Measurements from ENCODE around the gene HEMK1. TPM values are rescaled to one million over a fixed set of nuclear protein-coding genes. Genes with fewer than 3 reads are reported as not detected.

Gene HEMK1
- total RNA-seq, 2 donors from 2014 or later: 5.4 to 12.7 TPM

DNA sequence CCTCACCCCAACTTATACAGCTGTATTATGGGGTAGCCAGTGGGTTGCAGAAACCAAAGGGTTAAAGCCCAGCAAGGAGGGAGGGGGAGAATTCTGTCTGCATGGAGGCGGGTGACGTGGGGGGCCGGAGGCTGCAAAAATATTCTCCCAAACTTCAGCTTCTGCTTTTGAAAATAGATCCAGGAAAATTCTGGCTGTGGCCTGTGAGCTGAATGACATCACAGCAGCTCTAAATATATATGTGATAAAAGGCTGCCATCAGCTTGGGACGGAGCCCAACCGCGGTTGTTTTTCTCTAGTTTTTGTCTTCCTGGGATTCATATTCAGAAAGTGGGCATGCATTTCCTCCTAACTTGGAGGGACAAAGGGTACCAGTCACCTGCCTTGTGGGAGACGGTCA is 75.2 kb downstream of the HEMK1 start:
- DNase-seq (ENCODE audit: low spot score) (no peak), ATAC-seq (ENCODE audit: insufficient number of reproducible peaks, low FRiP score, low read depth) (no peak)
- H3K27ac ChIP-seq: no peak overlapping the region
- TF ChIP-seq, protein P1, sequence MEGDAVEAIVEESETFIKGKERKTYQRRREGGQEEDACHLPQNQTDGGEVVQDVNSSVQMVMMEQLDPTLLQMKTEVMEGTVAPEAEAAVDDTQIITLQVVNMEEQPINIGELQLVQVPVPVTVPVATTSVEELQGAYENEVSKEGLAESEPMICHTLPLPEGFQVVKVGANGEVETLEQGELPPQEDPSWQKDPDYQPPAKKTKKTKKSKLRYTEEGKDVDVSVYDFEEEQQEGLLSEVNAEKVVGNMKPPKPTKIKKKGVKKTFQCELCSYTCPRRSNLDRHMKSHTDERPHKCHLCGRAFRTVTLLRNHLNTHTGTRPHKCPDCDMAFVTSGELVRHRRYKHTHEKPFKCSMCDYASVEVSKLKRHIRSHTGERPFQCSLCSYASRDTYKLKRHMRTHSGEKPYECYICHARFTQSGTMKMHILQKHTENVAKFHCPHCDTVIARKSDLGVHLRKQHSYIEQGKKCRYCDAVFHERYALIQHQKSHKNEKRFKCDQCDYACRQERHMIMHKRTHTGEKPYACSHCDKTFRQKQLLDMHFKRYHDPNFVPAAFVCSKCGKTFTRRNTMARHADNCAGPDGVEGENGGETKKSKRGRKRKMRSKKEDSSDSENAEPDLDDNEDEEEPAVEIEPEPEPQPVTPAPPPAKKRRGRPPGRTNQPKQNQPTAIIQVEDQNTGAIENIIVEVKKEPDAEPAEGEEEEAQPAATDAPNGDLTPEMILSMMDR (IDR thresholded peaks at IDR 0.05): no peak
- H3K9me3 ChIP-seq: no peaks in the 10 kb centered on the region
- peaks cover 0 to 25% of the 10 kb centered on the region in 2 donors for H3K4me1 ChIP-seq (ENCODE audit: control insufficient read depth in 1 of 2, low read depth in 2 of 2)
- peaks cover 12% of the 10 kb centered on the region for H3K36me3 ChIP-seq
- no peak overlapping the region for H3K4me3 ChIP-seq
- no peaks in the 10 kb centered on the region for H3K27me3 ChIP-seq (replicated peaks; ENCODE audit: insufficient read depth)

- H3K9me3 ChIP-seq: no peaks in the 10 kb centered on the region
- H3K4me3 ChIP-seq: no peak overlapping the region
- no peak overlapping the region for H3K27ac ChIP-seq
- H3K36me3 ChIP-seq: peaks cover 12% of the 10 kb centered on the region
- peaks cover 0 to 27% of the 10 kb centered on the region in 2 donors for H3K4me1 ChIP-seq (ENCODE audit: control insufficient read depth in 1 of 2, low read depth in 2 of 2)
- ATAC-seq (ENCODE audit: insufficient number of reproducible peaks, low FRiP score, low read depth) (no peak), DNase-seq (ENCODE audit: low spot score) (no peak)
- no peaks in the 10 kb centered on the region for H3K27me3 ChIP-seq (replicated peaks; ENCODE audit: insufficient read depth)
- TF ChIP-seq, protein P1 (IDR thresholded peaks at IDR 0.05): no peak
Measured at GRCh38 chr3:50645378-50645777, 76.1 kb downstream of the HEMK1 start.

Other genes with a start within 250 kb of the HEMK1 start
- gene HYAL2, start 246.8 kb upstream of the HEMK1 start, total RNA-seq: 10 to 100 TPM; 86.5 to 87.5 TPM
- 10 to 100 TPM; 12.6 to 19.4 TPM for gene TUSC2, start 241.3 kb upstream of the HEMK1 start, total RNA-seq
- gene RASSF1, start 228.7 kb upstream of the HEMK1 start, total RNA-seq: 10 to 100 TPM; 45.2 to 72.2 TPM
- not detected for gene ZMYND10, start 223.8 kb upstream of the HEMK1 start, total RNA-seq
- gene NPRL2, start 218.7 kb upstream of the HEMK1 start, total RNA-seq: 10 to 100 TPM; 15.4 to 21.0 TPM
- gene CYB561D2, start 218.7 kb upstream of the HEMK1 start, total RNA-seq: 10 to 100 TPM; 22.5 to 29.4 TPM
- 10 to 100 TPM; 55.0 to 57.7 TPM for gene TMEM115, start 210.0 kb upstream of the HEMK1 start, total RNA-seq
- 1 to 10 TPM; 2.3 to 4.2 TPM for gene CACNA2D2, start 65.9 kb upstream of the HEMK1 start, total RNA-seq
- 10 to 100 TPM in 1 of 2 donors, 1 to 10 TPM in 1; 7.8 to 19.0 TPM for gene C3orf18, start 1.8 kb upstream of the HEMK1 start, total RNA-seq
- gene CISH, start 42.3 kb downstream of the HEMK1 start, total RNA-seq: 10 to 100 TPM in 1 of 2 donors, 1 to 10 TPM in 1; 4.1 to 13.3 TPM
- gene MAPKAPK3, start 47.6 kb downstream of the HEMK1 start, total RNA-seq: 10 to 100 TPM; 20.6 to 31.1 TPM
- under 1 TPM; 0.14 to 0.71 TPM for gene DOCK3, start 105.4 kb downstream of the HEMK1 start, total RNA-seq